CD4-positive, alpha-beta T cell treated with Interleukin-1 beta for 1 hour (primary cell): ENCODE results near the gene SLFNL1.

Source experiments
- DNase-seq, 2 donors: peaks; one replicate each; pipeline ENCODE4 v3.0.0-alpha.2; 2020 to 2022

Gene SLFNL1

GRCh38 chr1:40985161-40985560 is 36.4 kb downstream of the SLFNL1 start:
- DNase-seq = no peak

DNA sequence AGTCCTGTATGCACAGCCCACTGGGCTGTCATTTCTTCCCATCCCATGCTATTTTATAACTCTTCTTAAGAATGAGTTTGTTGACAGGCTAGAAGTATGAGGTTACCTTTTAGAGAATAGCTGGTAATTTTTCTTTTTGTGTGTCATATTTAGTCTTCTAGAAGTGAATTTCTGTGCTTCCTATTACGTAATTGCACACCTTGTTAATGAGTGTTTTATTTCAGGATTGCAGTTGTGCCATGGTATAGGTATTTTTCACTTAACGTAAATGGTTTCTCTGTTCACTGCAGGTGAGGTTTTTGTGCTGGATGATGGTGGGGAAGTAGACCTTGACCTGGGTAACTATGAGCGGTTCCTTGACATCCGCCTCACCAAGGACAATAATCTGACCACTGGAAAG is 37.0 kb downstream of the SLFNL1 start:
- DNase-seq = no peak

DNA sequence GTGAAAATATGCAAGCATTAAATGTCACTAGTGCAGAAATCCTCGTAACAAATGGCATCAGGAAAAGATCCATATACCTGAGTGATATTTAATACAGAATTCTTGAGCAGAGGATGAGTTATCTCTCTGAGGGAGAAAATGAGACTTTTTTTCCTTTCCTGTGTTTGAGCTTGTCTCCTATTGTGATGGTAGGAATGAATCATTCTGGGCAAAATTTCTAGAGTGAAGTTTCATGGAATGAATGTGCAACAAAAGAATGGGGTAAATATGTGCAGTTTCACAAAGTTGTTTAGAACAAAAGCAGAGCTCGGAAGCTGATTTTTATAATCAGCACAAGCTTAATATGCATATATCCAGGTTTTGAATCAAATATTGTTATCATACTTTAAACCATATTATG is 37.5 kb downstream of the SLFNL1 start:
- DNase-seq = no peak

DNA sequence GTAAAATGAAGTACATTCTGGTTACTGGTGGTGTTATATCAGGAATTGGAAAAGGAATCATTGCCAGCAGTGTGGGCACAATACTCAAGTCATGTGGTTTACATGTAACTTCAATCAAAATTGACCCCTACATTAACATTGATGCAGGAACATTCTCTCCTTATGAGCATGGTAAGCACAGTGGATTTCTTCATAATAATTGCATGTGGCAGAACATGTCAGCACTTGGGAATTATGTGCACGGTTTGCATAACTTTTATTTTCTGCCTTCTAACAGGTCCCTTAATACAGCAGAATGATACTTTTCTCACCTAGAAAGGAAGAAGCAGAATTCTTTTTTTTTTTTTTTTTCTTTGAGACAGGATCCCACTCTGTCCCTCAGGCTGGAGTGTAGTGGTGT is 38.2 kb downstream of the SLFNL1 start:
- no peak for DNase-seq

- DNase-seq = no peak
Measured at GRCh38 chr1:40982721-40983120, 38.8 kb downstream of the SLFNL1 start.

DNA sequence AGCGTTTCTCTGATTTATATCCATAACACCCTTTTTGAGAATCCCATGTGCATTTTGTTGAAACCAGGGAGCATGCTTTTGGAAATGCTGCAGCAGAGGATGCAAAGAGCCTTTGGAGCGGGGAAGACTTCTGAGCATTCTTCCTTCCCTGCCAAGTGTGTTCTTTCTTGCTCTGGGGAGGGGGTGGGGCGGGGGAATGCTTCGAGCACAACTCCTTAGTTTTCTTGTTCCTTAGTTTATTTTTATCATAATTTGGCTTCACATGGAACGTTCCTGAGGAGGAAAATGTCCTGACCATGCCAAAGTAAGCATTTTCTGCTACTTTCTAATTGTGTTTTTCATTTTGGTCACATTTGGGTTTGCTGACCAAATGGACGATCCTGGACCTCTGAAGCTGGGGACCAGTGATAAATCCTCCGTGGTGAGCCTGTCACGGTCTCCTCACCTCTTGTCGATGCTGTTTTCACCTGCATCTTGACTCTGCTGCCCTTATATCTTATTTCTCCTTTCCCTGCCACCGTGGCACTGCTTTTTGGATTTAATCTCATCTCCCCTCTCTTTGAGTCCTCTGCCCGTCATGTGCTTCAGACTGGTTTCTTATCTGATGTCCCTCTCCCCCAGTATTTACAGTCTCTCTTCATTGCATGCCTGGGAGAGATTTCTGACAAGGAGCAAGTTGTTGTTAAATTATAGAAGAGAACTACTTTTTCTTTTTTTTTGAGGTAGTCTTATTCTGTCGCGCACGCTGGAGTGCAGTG is 39.7 kb downstream of the SLFNL1 start:
- DNase-seq = no peak

- DNase-seq = peak; percentile 54 to 61
Measured at GRCh38 chr1:40980453-40981121, 40.9 kb downstream of the SLFNL1 start.

DNA sequence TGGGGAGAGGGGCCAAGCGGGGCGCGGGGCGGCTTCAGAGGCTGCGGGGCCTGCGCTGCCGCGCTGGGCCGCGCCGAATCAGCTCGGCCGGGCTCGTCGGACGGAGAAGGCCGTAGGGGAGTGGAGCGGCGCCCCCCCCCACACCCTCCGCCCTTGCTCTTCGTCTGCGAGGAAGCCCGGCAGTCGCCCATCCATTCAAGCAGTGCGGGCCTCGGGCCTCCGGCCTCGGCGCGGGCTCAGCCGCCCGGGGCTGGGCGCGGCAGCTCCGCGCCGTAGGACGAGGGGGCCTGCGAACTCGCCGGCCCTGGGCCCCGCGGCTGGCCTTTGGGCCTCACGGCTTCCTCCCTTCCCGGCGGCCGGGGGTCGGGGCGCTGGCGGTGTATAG is 41.5 kb downstream of the SLFNL1 start:
- DNase-seq = no peak

DNA sequence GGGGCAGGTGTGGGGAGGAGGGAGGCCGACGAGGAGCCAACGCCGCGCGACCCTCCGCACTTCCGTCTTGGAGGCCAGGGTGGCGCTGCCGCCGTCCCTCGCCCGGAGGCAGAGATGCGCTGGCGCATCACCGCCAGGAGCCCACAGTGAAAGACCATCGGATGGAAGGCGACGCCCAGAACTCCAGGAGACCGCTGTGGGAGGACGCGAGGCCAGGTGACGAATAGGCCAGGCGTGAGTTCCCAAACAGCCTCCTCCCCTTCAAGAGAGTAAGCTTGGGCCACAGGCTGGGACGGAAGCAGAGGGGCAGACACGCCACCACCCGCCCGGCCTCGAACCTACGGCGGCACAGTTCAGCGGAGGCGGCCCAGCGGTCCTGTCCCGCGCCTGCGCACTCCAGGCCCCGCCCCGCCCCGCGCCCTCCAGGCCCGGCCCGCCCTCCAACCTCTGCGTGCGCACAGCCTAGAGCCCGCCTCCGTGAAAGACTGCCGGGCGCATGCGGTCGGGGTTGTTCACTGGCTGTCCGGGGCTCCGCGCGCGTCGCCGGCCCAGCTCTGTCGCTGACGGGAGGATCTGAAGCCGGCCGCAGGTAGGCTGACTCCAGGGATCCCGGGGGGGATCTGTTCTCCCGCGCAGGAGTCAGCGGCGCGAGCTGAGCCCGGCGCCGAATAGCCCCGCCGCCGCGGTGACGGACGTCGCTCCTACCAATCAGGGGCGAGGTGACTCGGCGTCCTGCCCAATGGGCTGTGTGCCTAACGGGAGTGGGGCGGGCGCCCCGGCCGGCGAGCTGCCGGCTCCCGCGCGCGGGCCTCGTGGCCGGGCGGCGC is 42.1 kb downstream of the SLFNL1 start, which contains the start of gene CTPS1:
Gene CTPS1 (plus strand): TSS at position 456 of the 827 bp plus-strand sequence. CDS start 3,595 bp downstream, outside the sequence.
- DNase-seq = peak; percentile 95

DNA sequence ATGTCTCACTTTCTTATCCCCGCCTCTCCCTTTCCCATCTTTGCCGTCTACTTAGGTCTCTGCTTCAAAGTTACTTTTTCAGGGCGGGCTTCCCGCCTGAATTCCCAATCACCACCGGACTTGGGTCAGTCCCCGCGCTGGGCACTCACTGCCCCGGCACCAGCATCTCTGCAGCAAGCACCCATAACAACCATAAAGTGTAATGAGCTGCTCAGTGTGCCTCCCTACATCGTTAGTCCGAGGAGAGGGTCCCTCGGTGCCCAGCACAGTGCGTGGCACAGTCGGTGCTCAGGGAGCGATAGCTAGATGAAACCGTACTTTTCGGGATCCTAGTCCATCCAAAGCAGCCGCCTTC is 42.7 kb downstream of the SLFNL1 start:
- DNase-seq = no peak

DNA sequence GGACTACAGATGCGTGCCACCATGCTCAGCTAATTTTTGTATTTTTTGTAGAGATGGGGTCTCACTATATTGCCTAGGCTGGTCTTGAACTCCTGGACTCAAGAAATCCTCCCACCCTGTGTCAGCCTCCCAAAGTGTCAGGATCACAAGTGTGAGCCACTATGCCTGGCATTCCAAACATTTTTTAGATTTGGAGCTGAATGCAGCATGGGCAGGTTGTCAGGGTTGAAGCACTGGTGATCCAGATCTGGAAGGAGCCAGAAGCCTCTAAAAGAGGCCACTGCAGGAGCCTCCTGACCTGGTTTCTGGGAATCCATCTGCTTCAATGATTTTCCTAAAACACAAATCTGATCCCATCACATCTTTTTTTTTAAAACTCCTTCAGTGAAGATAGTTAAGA is 43.8 kb downstream of the SLFNL1 start:
- DNase-seq = no peak

DNA sequence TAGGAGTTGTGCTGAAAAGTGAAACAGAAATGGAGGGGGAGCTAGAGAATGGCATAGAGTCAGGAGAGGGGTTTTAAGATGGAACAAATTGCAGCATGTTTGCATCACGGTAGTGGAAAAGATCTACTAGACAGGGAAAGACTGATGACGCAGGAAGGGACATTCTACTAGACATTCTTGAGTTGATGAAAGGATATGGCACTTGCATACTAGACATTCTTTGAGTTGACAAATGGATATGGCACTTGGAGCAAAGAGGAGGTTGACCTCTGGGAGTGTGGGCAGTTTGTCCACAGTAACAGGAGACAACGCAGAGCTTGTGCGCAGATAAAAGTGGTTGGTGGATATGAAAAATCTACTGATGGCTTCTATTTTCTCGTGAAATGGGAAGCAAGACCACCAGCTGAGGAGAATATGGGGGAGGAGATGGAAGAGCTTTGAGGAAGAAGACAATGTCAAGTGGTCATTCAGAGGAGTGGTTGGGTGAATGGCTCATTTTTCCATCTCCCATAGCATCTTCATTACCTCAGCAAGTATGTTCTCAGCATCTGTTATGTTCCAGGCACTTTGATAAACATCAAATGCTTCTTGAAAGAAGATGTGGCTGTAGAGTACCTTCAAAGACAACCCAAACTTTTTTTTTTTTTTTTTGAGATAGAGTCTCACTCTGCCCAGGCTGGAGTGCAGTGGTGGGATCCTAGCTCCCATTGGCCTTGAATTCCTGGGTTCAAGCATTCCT is 44.4 kb downstream of the SLFNL1 start:
- DNase-seq = no peak

DNA sequence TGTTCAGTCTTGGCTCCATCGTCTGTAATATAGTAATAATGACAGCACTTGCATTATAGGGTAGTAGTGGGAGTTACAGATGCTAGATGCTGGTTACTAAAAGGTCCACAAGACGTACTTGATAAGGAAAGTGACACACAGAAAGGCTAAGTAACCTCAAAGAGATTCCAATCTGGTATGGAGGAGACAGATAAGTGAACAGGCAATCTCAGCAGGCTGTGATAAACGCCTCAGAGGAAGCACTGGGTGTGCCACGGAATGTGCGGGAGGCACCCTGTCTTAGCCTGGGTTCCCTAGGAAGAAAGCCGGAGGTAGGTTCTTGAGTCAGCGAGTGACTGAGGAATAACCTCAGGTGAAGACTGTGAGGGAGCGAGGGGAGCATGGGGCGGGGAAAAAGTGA is 46.6 kb downstream of the SLFNL1 start:
- no peak for DNase-seq

GRCh38 chr1:40973912-40974311 is 47.6 kb downstream of the SLFNL1 start:
- DNase-seq = no peak

GRCh38 chr1:40971966-40972365 is 49.6 kb downstream of the SLFNL1 start:
- DNase-seq = no peak

DNA sequence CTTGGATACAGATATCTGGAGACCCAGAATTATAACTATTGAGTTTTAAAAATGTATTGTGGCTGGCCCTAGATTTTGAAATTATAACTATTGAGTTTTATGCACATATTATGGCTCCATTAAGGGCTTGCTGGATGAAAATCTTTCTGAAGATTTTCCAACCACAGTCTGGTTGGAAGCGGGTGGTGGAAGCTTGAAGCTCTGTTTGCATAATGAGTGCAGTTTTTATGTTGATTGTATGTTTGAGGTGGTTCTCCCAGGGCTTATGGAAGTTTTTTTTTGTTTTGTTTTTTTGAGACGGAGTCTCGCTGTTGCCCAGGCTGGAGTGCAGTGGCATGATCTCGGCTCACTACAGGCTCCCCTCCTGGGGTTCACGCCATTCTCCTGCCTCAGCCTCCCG is 52.1 kb downstream of the SLFNL1 start:
- DNase-seq = no peak

GRCh38 chr1:40966417-40966816 is 55.1 kb downstream of the SLFNL1 start:
- DNase-seq = no peak
